GM23338 (cell line): ENCODE results near the gene TNFRSF8. TPM values are rescaled to one million over a fixed set of nuclear protein-coding genes. Genes with fewer than 3 reads are reported as not detected.

Source experiments
- ATAC-seq: fragments of 200-7000 bp; cut with Tn5 transposase; 3 replicates; pipeline ENCODE4 v1.9.1; 2020
- DNase-seq: peaks from one replicate; pipeline ENCODE4 v3.0.0-alpha.2; 2015; ENCODE audit warnings: low spot score
- H2AFZ ChIP-seq: fragments of 200-600 bp; sonication (generic); 2 replicates; pipeline ENCODE4 v1.8.0; 2016; ENCODE audit warnings: antibody characterized with exemption, mild to moderate bottlenecking, moderate library complexity
- H3F3A ChIP-seq: fragments of 200-600 bp; sonication (generic); replicated peaks from 2 replicates; pipeline ENCODE4 v1.8.0; 2017; ENCODE audit warnings: antibody characterized with exemption, mixed run types, low read depth
- H3K27ac ChIP-seq: fragments of 200-600 bp; sonication (generic); 2 replicates; pipeline ENCODE4 v1.6.1; 2016; ENCODE audit warnings: low read depth
- H3K27me3 ChIP-seq: fragments of 200-600 bp; sonication (generic); 2 replicates; pipeline ENCODE4 v1.8.0; 2016; ENCODE audit warnings: mild to moderate bottlenecking, mixed run types, moderate library complexity; ENCODE audit not compliant: insufficient read depth
- H3K36me3 ChIP-seq: fragments of 200-600 bp; sonication (generic); 2 replicates; pipeline ENCODE4 v1.8.0; 2016; ENCODE audit warnings: mild to moderate bottlenecking; ENCODE audit not compliant: insufficient read depth
- H3K4me1 ChIP-seq: fragments of 200-600 bp; sonication (generic); 2 replicates; pipeline ENCODE4 v1.8.0; 2016; ENCODE audit warnings: mild to moderate bottlenecking, moderate library complexity; ENCODE audit not compliant: insufficient read depth
- H3K4me2 ChIP-seq: fragments of 200-600 bp; sonication (generic); 2 replicates; pipeline ENCODE4 v1.7.1; 2017; ENCODE audit warnings: mixed run types
- H3K4me3 ChIP-seq: fragments of 200-600 bp; sonication (generic); 2 replicates; pipeline ENCODE4 v1.6.1; 2016; ENCODE audit warnings: mixed run types
- H3K79me2 ChIP-seq: fragments of 200-600 bp; sonication (generic); replicated peaks from 2 replicates; pipeline ENCODE4 v1.8.0; 2017; ENCODE audit warnings: mild to moderate bottlenecking; ENCODE audit not compliant: insufficient read depth
- H3K9me2 ChIP-seq: fragments of 200-600 bp; sonication (generic); 2 replicates; pipeline ENCODE4 v1.8.0; 2017; ENCODE audit not compliant: insufficient read depth
- H4K20me1 ChIP-seq: fragments of 200-600 bp; sonication (generic); replicated peaks from 2 replicates; pipeline ENCODE4 v1.8.0; 2017; ENCODE audit warnings: mild to moderate bottlenecking; ENCODE audit not compliant: insufficient read depth
- H3K27ac Mint-ChIP-seq: 2 replicates; pipeline ENCODE4 v1.8.0; 2020; ENCODE audit warnings: inconsistent platforms, mild to moderate bottlenecking, moderate library complexity, mixed read lengths
- H3K27me3 Mint-ChIP-seq: 3 replicates; pipeline ENCODE4 v1.8.0; 2022; ENCODE audit warnings: low read depth, mild to moderate bottlenecking, moderate library complexity, mixed read lengths, inconsistent platforms; ENCODE audit not compliant: insufficient read depth, poor library complexity
- H3K36me3 Mint-ChIP-seq: 3 replicates; pipeline ENCODE4 v1.8.0; 2021; ENCODE audit warnings: low read depth, mild to moderate bottlenecking, inconsistent platforms, moderate library complexity, mixed read lengths
- H3K4me1 Mint-ChIP-seq: 3 replicates; pipeline ENCODE4 v1.8.0; 2020; ENCODE audit warnings: mild to moderate bottlenecking, inconsistent platforms, mixed read lengths
- H3K4me3 Mint-ChIP-seq: 3 replicates; pipeline ENCODE4 v1.8.0; 2021; ENCODE audit warnings: moderate library complexity, mild to moderate bottlenecking, inconsistent platforms, mixed read lengths
- H3K9me3 Mint-ChIP-seq: 3 replicates; pipeline ENCODE4 v1.8.0; 2020; ENCODE audit warnings: moderate library complexity, mild to moderate bottlenecking, inconsistent platforms, mixed read lengths
- CREB1 ChIP-seq: fragments of 250-450 bp; sonication (Bioruptor Pico); IDR thresholded peaks from 2 replicates; pipeline ENCODE4 v1.5.0; 2020; ENCODE audit warnings: low read depth, mild to moderate bottlenecking, moderate library complexity
- CTCF ChIP-seq, 2 experiments: fragments of 200-600 bp in 1 of 2; sonication (generic) in 1 of 2; conservative IDR thresholded peaks; 2 replicates each; pipeline versions ENCODE4 v1.5.1 to v1.6.1; 2016 to 2017; ENCODE audit warnings: antibody characterized with exemption in 2 of 2, low read depth in 2 of 2, mild to moderate bottlenecking in 2 of 2, moderate library complexity in 1 of 2
- ETS1 ChIP-seq: IDR thresholded peaks from 2 replicates; pipeline ENCODE4 v1.6.1; 2016; ENCODE audit warnings: antibody characterized with exemption
- EZH2 ChIP-seq: fragments of 200-600 bp; sonication (generic); IDR thresholded peaks from one replicate; pipeline ENCODE4 v1.8.0; 2017; ENCODE audit warnings: antibody characterized with exemption, mild to moderate bottlenecking, low read depth; ENCODE audit not compliant: unreplicated experiment
- EZH2phosphoT487 ChIP-seq: fragments of 200-600 bp; sonication (generic); IDR thresholded peaks from one replicate; pipeline ENCODE4 v1.8.1; 2018; ENCODE audit warnings: antibody characterized with exemption; ENCODE audit not compliant: unreplicated experiment
- JUNB ChIP-seq: IDR thresholded peaks from one replicate; pipeline ENCODE4 v1.6.1; 2016; ENCODE audit warnings: antibody characterized with exemption; ENCODE audit not compliant: unreplicated experiment
- NANOG ChIP-seq: IDR thresholded peaks from 2 replicates; pipeline ENCODE4 v1.6.1; 2016; ENCODE audit warnings: antibody characterized with exemption, borderline replicate concordance
- POLR2AphosphoS5 ChIP-seq: IDR thresholded peaks from 2 replicates; pipeline ENCODE4 v1.6.1; 2016; ENCODE audit warnings: antibody characterized with exemption, low read depth
- REST ChIP-seq: IDR thresholded peaks from one replicate; pipeline ENCODE4 v1.6.1; 2018; ENCODE audit warnings: antibody characterized with exemption; ENCODE audit not compliant: unreplicated experiment
- STAT1 ChIP-seq: IDR thresholded peaks from one replicate; pipeline ENCODE4 v1.6.1; 2016; ENCODE audit warnings: antibody characterized with exemption; ENCODE audit not compliant: unreplicated experiment
- ZNF114 ChIP-seq: fragments of 250-450 bp; sonication (Bioruptor Pico); IDR thresholded peaks from 2 replicates; pipeline ENCODE4 v1.5.0; 2020; ENCODE audit warnings: mild to moderate bottlenecking, moderate library complexity
- ZNF331 ChIP-seq: fragments of 250-450 bp; sonication (Bioruptor Pico); IDR thresholded peaks from 2 replicates; pipeline ENCODE4 v1.5.0; 2020; ENCODE audit warnings: low read depth, mild to moderate bottlenecking, moderate library complexity
- ZNF462 ChIP-seq: fragments of 250-450 bp; sonication (Bioruptor Pico); IDR thresholded peaks from 2 replicates; pipeline ENCODE4 v1.5.0; 2020; ENCODE audit warnings: mild to moderate bottlenecking, moderate library complexity
- polyA plus RNA-seq: library from polyadenylated mRNA; unstranded; fragments of >200 nt; fragmentation: Nextera tagmentation; extraction: Ambion mirVana; gene quantifications from 2 replicates; pipeline ENCODE4 v1.2.1, GENCODE V29; 2016
- total RNA-seq: library from RNA; depleted of rRNA; stranded (reverse); fragments of >200 nt; shearing (Covaris generic); gene quantifications from 2 replicates; pipeline ENCODE4 v1.2.3, GENCODE V29; 2014

TNFRSF8 gene
- total and polyA plus RNA-seq, 2 experiments from 2014 or later = 11.7 to 28.2 TPM

GRCh38 chr1:12100071-12100470, 37.0 kb downstream of the TNFRSF8 start:
- H2AFZ ChIP-seq = no peak overlapping the region
- no peaks in the 10 kb centered on the region for H3K79me2 ChIP-seq
- ATAC-seq (no peak), DNase-seq (no peak)
- no peaks in the 10 kb centered on the region for H3K4me1 ChIP-seq
- H3K36me3 ChIP-seq = no peaks in the 10 kb centered on the region; the same call in 1 of the 2 replicates
- no peaks in the 10 kb centered on the region for H3K27me3 ChIP-seq
- H3K4me2 ChIP-seq = no peak overlapping the region
- no peak overlapping the region for H3K27ac Mint-ChIP-seq
- no peaks in the 10 kb centered on the region for H3K9me2 ChIP-seq
- H3K4me1 Mint-ChIP-seq = no peaks in the 10 kb centered on the region
- H3F3A ChIP-seq = no peaks in the 10 kb centered on the region
- H3K27me3 Mint-ChIP-seq = peaks cover 3% of the 10 kb centered on the region
- no peak overlapping the region for H3K4me3 ChIP-seq
- H3K9me3 Mint-ChIP-seq = no peaks in the 10 kb centered on the region
- no peak overlapping the region for H3K27ac ChIP-seq
- H3K36me3 Mint-ChIP-seq = peaks cover 5% of the 10 kb centered on the region; the same call in 1 of the 3 replicates
- TF ChIP-seq EZH2phosphoT487 (no peak), REST (no peak), ZNF331 (CRISPR knock-in tag) (no peak), NANOG (no peak), JUNB (no peak), ETS1 (no peak), ZNF114 (no peak), STAT1 (no peak), CTCF (conservative IDR thresholded peaks at IDR 0.05; ENCODE audit: low read depth in 2 of 2) (no peak), ZNF462 (CRISPR knock-in tag) (no peak), CREB1 (CRISPR knock-in tag) (no peak), EZH2 (no peak), POLR2AphosphoS5 (no peak)
- no peaks in the 10 kb centered on the region; the same call in none of the 2 replicates for H4K20me1 ChIP-seq
- H3K4me3 Mint-ChIP-seq = no peak overlapping the region
